GM18907 (cell line): ENCODE data around the gene SEC23IP.

Source experiments
- ATAC-seq: cut with Tn5 transposase; IDR thresholded peaks from one replicate; pipeline ENCODE4 v1.9.1; 2021; ENCODE audit warnings: mild to moderate bottlenecking, moderate library complexity; ENCODE audit not compliant: unreplicated experiment

Gene SEC23IP

GRCh38 chr10:119932631-119933030, 40.1 kb downstream of the SEC23IP start:
- ATAC-seq, result no peak

DNA sequence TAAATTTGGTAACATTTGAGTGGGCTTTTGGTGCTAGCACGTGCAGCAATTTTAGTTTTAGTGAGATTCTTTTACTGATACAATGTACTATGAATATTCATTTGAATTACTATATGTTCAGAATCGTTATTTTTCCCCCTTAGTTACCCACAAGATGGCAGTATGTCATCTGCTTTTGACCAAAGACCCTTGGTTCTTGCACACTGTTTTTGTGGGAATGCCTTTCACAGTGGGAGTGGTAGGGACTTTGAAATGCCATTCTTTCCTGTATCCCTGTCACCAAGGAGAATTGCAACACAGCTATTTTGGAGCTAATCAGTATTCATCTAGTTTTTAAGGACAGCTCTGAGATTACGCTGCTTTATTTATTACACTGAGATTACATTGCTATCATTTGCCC, 40.6 kb downstream of the SEC23IP start:
- ATAC-seq, result no peak

GRCh38 chr10:119940487-119940886, 48.0 kb downstream of the SEC23IP start:
- ATAC-seq, result no peak

DNA sequence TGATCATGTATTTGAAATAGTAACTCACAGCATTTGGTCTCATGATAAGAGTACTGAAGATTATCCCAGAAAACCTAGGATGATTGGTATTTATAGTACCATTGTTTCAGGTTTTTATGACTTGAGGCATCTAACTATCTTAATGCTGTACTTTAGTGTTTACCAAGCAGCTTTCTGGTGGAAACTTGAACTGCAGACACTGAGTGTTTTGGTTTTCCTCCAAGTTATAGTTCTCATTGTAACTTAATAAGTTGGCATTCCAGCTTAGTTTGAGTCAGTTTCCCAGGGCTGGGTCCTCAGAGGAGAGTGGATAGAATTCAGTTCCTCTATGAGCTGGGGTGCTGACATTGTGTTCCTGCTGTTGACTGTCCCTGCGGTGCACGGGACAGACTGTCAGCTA, 50.4 kb downstream of the SEC23IP start:
- ATAC-seq, result no peak

- no peak for ATAC-seq
Measured at GRCh38 chr10:119945805-119946204, 53.3 kb downstream of the SEC23IP start.

DNA sequence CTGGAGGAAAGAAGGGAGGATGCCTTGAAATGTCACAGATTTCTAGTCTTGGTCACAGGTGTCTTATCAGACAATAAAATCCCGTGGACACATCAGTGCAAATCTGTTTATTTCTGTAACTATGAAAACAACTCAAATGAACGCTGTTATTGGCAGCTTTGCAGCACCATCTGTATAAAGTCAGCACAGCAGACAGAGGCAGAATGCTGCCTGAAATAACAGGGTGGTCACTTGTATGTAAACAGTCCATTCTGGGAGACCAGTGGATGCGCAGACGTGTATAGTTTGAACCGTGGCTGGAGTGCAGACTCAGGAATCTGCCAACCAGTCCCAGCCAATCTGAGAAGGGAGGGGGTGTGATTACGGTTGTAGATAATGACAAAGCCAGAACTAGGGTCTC, 54.8 kb downstream of the SEC23IP start:
- ATAC-seq, result no peak

DNA sequence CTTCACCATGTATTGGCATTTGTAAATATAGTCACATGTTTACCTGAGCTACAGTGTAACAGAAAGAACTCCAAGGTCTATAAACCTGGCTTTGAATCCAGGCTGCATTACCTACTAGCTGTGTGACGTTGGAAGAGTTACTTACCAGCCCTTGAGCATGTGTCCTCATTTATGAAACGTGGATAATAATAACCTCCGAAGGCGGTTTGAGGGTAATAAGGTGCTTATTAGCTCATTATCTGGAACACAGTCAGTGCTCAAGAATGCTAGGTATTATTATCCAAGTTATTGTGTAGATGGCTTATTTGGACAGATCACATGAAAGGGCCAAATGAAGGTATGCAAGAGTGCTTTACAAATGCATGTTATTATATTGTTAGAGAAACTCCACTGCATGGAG, 64.9 kb downstream of the SEC23IP start:
- ATAC-seq, result no peak

DNA sequence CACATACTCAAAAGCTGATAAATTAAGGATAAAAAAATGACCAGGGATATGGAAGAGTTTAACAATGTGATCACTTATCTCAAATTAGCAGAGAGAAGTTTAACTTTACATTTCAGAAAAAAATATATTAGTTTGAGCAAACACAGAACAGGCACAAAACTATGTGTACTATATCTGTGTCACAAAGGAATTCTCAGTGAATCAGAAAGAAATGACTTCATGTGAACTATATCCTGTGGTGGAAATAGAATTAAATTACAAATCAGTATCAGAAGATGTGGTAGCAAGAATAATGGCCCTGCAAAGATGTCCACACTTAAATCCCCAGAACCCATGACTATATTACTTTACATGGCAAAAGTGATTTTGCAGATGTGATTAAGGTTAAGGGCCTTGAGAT, 70.3 kb downstream of the SEC23IP start:
- ATAC-seq, result no peak

DNA sequence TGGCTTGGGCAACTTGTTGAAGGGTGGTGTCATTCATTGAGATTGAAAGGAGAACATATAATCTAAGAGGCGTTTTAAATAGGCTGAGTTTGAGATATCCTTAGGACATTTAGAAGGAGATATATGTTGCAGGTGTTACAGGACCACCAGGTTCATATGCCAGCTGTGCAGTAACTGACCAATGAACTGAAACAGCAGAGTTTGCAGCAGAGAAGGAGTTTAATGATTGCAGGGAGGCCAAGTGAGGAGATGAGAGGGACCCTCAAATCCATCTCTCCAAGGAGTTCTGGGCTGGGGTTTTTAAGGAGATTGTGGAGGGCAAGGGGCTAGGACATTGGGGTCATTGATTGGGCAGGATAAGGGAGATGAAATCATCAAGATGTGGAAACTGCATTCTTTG, 74.5 kb downstream of the SEC23IP start:
- ATAC-seq, result no peak

DNA sequence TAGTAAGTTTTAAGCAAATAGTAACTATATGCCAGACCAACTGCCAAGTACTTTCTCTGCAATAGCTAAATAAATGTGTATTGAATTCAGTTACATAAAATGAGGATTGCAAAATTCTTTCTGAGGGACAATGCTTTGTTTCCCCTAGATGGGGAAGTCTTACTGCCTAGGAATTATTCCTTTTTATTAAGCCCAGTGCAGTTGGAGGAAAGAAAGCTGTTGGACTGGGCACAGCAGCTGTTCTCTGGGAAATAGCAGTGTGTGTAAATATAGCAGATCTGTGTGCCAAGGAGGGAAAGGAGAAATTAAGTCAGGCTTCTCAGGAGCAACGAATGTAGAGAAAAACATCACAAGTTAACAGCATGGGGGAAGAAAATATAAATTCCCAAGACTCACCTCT, 77.1 kb downstream of the SEC23IP start:
- no peak for ATAC-seq

DNA sequence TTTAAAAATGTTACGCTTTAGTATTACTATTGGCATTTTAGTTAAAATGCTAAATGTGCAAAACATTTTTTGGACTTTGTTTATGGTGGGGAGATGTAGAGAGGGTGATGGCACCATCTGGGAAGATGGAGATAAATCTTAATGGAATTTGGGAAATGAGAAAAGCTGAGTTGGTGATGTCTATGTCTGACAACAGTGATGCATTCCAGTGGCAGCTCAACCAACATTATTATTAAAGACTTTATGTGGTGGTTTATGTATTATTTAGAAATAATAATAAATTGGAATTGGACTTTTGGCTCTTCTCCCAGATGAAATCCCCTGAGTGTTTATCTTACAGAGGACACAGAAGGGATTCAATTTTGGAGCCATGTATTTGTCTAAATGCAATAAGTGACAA, 77.6 kb downstream of the SEC23IP start:
- ATAC-seq, result no peak

DNA sequence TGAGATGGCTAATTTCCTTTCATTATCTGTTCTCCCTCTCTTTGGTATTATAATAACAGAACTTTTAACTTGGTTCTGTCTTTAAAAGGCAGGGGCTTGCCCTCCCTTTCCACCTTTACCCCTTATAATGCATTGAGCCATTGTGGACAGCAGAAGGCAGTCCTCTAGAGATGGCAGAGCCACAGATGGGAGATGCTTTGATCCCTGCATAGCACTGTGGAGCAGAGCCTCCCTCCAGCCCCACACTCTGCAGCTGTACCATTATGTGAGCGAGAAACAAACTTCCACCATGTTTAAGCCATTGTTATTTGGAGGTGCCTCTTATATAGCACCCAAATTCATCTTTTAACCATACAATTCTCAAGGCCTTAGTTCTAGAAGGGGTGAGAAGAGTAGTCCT, 78.4 kb downstream of the SEC23IP start:
- no peak for ATAC-seq

GRCh38 chr10:119973281-119973680, 80.8 kb downstream of the SEC23IP start:
- ATAC-seq, result no peak

- no peak for ATAC-seq
Measured at GRCh38 chr10:119976421-119976820, 83.9 kb downstream of the SEC23IP start.

DNA sequence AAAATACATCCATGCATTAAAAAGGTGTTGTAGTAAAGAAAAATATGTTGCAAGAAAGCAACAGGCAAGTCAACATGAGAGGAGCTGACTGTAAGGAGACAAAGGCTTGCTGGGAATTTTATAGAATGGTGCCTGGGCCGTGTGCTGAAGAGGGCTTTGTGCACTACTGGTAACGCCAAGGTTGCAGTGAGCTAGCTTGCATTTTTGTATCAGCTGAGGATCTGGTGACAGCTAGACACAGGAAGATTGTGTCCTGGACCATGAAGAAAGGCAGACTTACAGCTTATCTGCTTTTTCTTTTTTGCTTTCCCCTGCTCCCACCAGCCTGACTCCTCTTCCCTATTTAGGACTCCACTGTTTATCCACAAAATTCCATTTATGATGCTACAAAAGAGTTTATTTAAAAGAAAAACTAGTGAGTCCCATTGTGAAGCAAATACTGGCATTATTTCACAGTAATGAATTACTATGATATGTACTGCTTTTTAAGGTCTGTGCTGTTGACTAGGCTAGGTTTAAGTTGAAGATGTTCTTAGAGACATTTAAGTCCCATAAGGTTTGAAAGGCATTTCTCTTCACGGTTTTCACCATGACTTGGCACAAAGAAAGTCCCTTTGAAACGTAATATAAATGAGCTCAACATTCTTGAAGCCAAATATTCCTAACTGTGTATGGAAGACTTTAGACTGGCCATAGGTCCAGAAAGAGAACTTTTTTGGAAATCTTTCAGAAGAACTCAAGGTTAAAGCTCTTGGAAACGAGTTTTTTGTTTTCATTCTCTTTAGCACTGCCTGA, 88.6 kb downstream of the SEC23IP start:
- ATAC-seq, result no peak

- ATAC-seq, result no peak
Measured at GRCh38 chr10:119981826-119982225, 89.3 kb downstream of the SEC23IP start.

- no peak for ATAC-seq
Measured at GRCh38 chr10:119988333-119988732, 95.8 kb downstream of the SEC23IP start.

DNA sequence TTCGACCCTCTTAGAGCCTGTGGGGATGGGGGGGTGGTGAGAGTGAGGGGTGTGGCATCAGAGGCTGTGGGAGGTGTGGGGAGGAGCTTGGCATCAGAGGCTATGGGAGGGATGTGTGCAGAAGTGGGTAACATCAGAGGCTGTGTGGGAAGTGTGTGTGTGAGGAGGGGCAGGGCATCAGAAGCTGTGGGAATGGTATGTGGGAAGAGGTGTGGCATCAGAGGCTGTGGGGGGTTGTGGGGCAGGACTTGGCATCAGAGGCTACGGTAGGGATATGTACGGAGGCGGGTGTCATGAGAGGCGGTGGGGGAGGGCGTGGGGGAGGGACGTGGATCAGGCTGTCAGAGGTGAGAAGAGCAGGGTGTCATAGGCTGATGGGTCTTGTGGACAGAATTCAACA, 97.4 kb downstream of the SEC23IP start:
- ATAC-seq, result no peak

DNA sequence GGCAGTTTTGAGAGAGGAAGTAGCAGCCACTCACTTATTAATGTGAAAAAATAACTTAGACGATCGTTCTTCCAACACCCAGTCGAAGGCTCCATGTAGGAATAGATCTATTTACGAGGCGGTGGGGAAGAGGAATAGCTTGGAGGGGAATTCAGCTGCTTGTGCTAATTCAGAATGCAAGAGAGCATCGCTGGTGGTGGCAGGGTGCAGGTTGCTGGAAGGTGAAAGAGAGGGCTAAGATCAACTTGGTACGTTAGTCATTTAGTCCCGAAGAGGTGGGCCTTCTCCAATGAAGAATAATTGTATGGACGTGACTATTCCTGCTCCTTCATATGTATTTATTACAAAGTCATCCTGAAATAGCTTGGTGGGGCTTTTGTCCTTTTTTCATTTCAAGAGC, 98.5 kb downstream of the SEC23IP start:
- ATAC-seq, result no peak

- ATAC-seq, result no peak
Measured at GRCh38 chr10:119991816-119992215, 99.3 kb downstream of the SEC23IP start.
